H1 (cell line): ENCODE results near the gene CCDC71L. TPM values are rescaled to one million over a fixed set of nuclear protein-coding genes. Genes with fewer than 3 reads are reported as not detected.

Experiments
- CTCF ChIA-PET: fragments of 300-600 bp; sonication (Branson Sonifier 250); formaldehyde crosslinking; loops from one replicate; lab custom pipeline; 2021; ENCODE audit not compliant: partially characterized antibody; lab: Charles Lee
- POLR2A ChIA-PET: fragments of 300-600 bp; sonication (Branson Sonifier 250); formaldehyde crosslinking; loops from one replicate; lab custom pipeline; 2021; ENCODE audit warnings: inconsistent platforms; ENCODE audit not compliant: partially characterized antibody; lab: Charles Lee
- DNase-seq, 2 experiments: peaks; one replicate each; pipeline versions ENCODE4 v3.0.0 to v3.0.0-alpha.2; 2010 to 2022; ENCODE audit warnings: low spot score in 2 of 2, low read depth in 1 of 2, mixed read lengths in 1 of 2
- FAIRE-seq: peaks from 2 replicates; lab custom pipeline; 2011; peaks lifted over from hg19 to GRCh38; lab: Jason Lieb, UNC
- H2AFZ ChIP-seq: 2 replicates; pipeline ENCODE4 v1.8.1; 2012; ENCODE audit warnings: low read length, inconsistent platforms
- H2AK5ac ChIP-seq: 2 replicates; pipeline ENCODE4 v1.6.1; 2013; ENCODE audit warnings: low read depth, low read length
- H2BK120ac ChIP-seq: replicated peaks from 2 replicates; pipeline ENCODE3; 2013; ENCODE audit warnings: low read depth, low read length, inconsistent platforms
- H2BK12ac ChIP-seq: 2 replicates; pipeline ENCODE4 v1.6.1; 2013; ENCODE audit warnings: low read depth, low read length
- H2BK15ac ChIP-seq: 2 replicates; pipeline ENCODE4 v1.6.1; 2013; ENCODE audit warnings: low read length
- H2BK20ac ChIP-seq: 2 replicates; pipeline ENCODE4 v1.6.1; 2013; ENCODE audit warnings: low read length
- H2BK5ac ChIP-seq: 2 replicates; pipeline ENCODE4 v1.6.1; 2013; ENCODE audit warnings: low read depth, low read length
- H3K14ac ChIP-seq: 2 replicates; pipeline ENCODE4 v1.6.1; 2013; ENCODE audit warnings: inconsistent platforms; ENCODE audit not compliant: insufficient read length
- H3K18ac ChIP-seq: 2 replicates; pipeline ENCODE4 v1.6.1; 2013; ENCODE audit warnings: low read length; ENCODE audit errors: extremely low read depth
- H3K23ac ChIP-seq: 2 replicates; pipeline ENCODE4 v1.6.1; 2013; ENCODE audit warnings: inconsistent platforms; ENCODE audit not compliant: insufficient read length
- H3K23me2 ChIP-seq: 2 replicates; pipeline ENCODE4 v1.6.1; 2013; ENCODE audit warnings: low read depth, low read length
- H3K27ac ChIP-seq: 2 replicates; pipeline ENCODE4 v1.6.1; 2011; ENCODE audit warnings: low read depth, low read length, inconsistent platforms
- H3K27me3 ChIP-seq, 4 experiments: replicated peaks in 1 of 4; 1 replicate in 1 of 4; 2 replicates in 3 of 4; pipeline versions ENCODE4 v1.6.1 to v1.8.1; 2011 to 2013; ENCODE audit warnings: low read length in 3 of 4, mild to moderate bottlenecking in 3 of 4, inconsistent platforms in 2 of 4, mixed read lengths in 2 of 4, moderate library complexity in 1 of 4; ENCODE audit not compliant: control insufficient read depth in 3 of 4, insufficient read depth in 3 of 4; ENCODE audit errors: extremely low read depth in 1 of 4
- H3K36me3 ChIP-seq, 4 experiments: 2 replicates each; pipeline versions ENCODE4 v1.6.1 to v1.8.1; 2011 to 2013; ENCODE audit warnings: mild to moderate bottlenecking in 4 of 4, low read length in 3 of 4, moderate library complexity in 2 of 4, control low read depth in 1 of 4, inconsistent platforms in 1 of 4; ENCODE audit not compliant: insufficient read depth in 4 of 4, control insufficient read depth in 2 of 4
- H3K4ac ChIP-seq: replicated peaks from 2 replicates; pipeline ENCODE3; 2013; ENCODE audit warnings: low read length, low read depth, mixed read lengths, inconsistent platforms; ENCODE audit not compliant: insufficient read length
- H3K4me1 ChIP-seq, 4 experiments: replicated peaks in 1 of 4; 1 replicate in 1 of 4; 2 replicates in 3 of 4; pipeline versions ENCODE4 v1.6.1 to v1.8.1; 2011 to 2013; ENCODE audit warnings: low read length in 3 of 4, inconsistent platforms in 2 of 4, mixed read lengths in 1 of 4; ENCODE audit not compliant: insufficient read depth in 4 of 4, control insufficient read depth in 3 of 4
- H3K4me2 ChIP-seq, 2 experiments: 2 replicates each; pipeline versions ENCODE4 v1.6.1 to v1.8.1; 2011 to 2013; ENCODE audit warnings: low read depth in 2 of 2, low read length in 2 of 2, control low read depth in 1 of 2, inconsistent platforms in 1 of 2, mild to moderate bottlenecking in 1 of 2; ENCODE audit not compliant: insufficient read depth in 1 of 2
- H3K4me3 ChIP-seq, 4 experiments: fragments of 200-600, 300-600 bp in 1 of 4; sonication (generic), shearing (Covaris generic), sonication (Bioruptor Twin) in 1 of 4; 2 replicates each; pipeline versions ENCODE4 v1.5.1 to v1.8.1; 2011 to 2016; ENCODE audit warnings: low read length in 4 of 4, low read depth in 3 of 4, control low read depth in 2 of 4, inconsistent platforms in 2 of 4, mild to moderate bottlenecking in 2 of 4, mixed read lengths in 1 of 4, moderate library complexity in 1 of 4; ENCODE audit not compliant: insufficient read depth in 2 of 4; ENCODE audit errors: extremely low read depth in 1 of 4
- H3K56ac ChIP-seq: replicated peaks from 2 replicates; pipeline ENCODE3; 2013; ENCODE audit warnings: low read depth, mild to moderate bottlenecking, mixed read lengths, low read length, inconsistent platforms; ENCODE audit not compliant: insufficient read length
- H3K79me1 ChIP-seq: 2 replicates; pipeline ENCODE4 v1.6.1; 2013; ENCODE audit warnings: low read depth, low read length, control low read depth
- H3K79me2 ChIP-seq, 2 experiments: 2 replicates each; pipeline versions ENCODE4 v1.6.1 to v1.8.1; 2012 to 2013; ENCODE audit warnings: low read length in 2 of 2, mild to moderate bottlenecking in 2 of 2, inconsistent platforms in 1 of 2; ENCODE audit not compliant: insufficient read depth in 2 of 2, control insufficient read depth in 1 of 2
- H3K9ac ChIP-seq, 4 experiments: replicated peaks in 1 of 4; 1 replicate in 1 of 4; 2 replicates in 3 of 4; pipeline versions ENCODE4 v1.6.1 to v1.8.1; 2011 to 2013; ENCODE audit warnings: low read depth in 3 of 4, low read length in 3 of 4, control low read depth in 2 of 4, mild to moderate bottlenecking in 2 of 4, moderate library complexity in 2 of 4, inconsistent platforms in 1 of 4; ENCODE audit errors: extremely low read depth in 1 of 4
- H3K9me3 ChIP-seq, 2 experiments: 2 replicates each; pipeline versions ENCODE4 v1.6.1 to v1.8.1; 2012 to 2013; ENCODE audit warnings: mild to moderate bottlenecking in 2 of 2, moderate library complexity in 2 of 2, control low read depth in 1 of 2, inconsistent platforms in 1 of 2, low read depth in 1 of 2, low read length in 1 of 2, mixed read lengths in 1 of 2; ENCODE audit not compliant: insufficient read depth in 2 of 2
- H4K20me1 ChIP-seq, 2 experiments: replicated peaks in 1 of 2; 2 replicates each; pipeline versions ENCODE3 to v1.8.1; 2011 to 2013; ENCODE audit warnings: inconsistent platforms in 2 of 2, low read length in 2 of 2, mild to moderate bottlenecking in 1 of 2; ENCODE audit not compliant: insufficient read depth in 2 of 2, control insufficient read depth in 1 of 2
- H4K5ac ChIP-seq: 2 replicates; pipeline ENCODE4 v1.6.1; 2013; ENCODE audit warnings: low read length, low read depth, mixed read lengths, inconsistent platforms; ENCODE audit not compliant: insufficient read length
- H4K8ac ChIP-seq: 2 replicates; pipeline ENCODE4 v1.8.0; 2013; ENCODE audit warnings: mild to moderate bottlenecking, moderate library complexity, low read length, inconsistent platforms; ENCODE audit not compliant: insufficient read depth; ENCODE audit errors: extremely low read depth
- H4K91ac ChIP-seq: replicated peaks from 2 replicates; pipeline ENCODE3; 2013; ENCODE audit warnings: low read length, mixed read lengths, inconsistent platforms; ENCODE audit not compliant: insufficient read length
- EGR1 ChIP-seq: IDR thresholded peaks from 2 replicates; pipeline ENCODE4 v1.6.1; 2011; ENCODE audit warnings: low read depth, low read length, borderline replicate concordance
- GTF2F1 ChIP-seq: IDR thresholded peaks from 2 replicates; pipeline ENCODE4 v1.6.1; 2012; ENCODE audit warnings: low read depth, low read length, improper control_type of control experiment, borderline replicate concordance
- MAFK ChIP-seq: IDR thresholded peaks from 2 replicates; pipeline ENCODE4 v1.6.1; 2012; ENCODE audit warnings: low read depth, mild to moderate bottlenecking, improper control_type of control experiment, low read length
- NANOG ChIP-seq: IDR thresholded peaks from 2 replicates; pipeline ENCODE4 v1.6.1; 2011; ENCODE audit warnings: low read length, low read depth, mild to moderate bottlenecking, inconsistent platforms; ENCODE audit not compliant: insufficient read depth, poor library complexity, severe bottlenecking
- WGBS, 2 experiments: shearing (Covaris generic) in 1 of 2; methylation state at CpG; one replicate each; pipeline versions ENCODE4 v1.1.6 to v1.1.7; 2013 to 2015; ENCODE audit warnings: low lambda C conversion rate in 2 of 2, mixed read lengths in 2 of 2, inconsistent platforms in 1 of 2, low coverage in 1 of 2, missing lambda C conversion rate in 1 of 2; ENCODE audit not compliant: insufficient replicate concordance in 2 of 2, insufficient coverage in 1 of 2, insufficient read length in 1 of 2; ENCODE audit errors: extremely low coverage in 1 of 2, missing lambda C conversion rate in 1 of 2; 5-methylcytosine and 5-hydroxymethylcytosine counted together
- polyA plus RNA-seq, 7 experiments: library from polyadenylated mRNA; depleted of rRNA in 3 of 7; stranded (reverse) in 5 of 7; unstranded in 2 of 7; fragments of >200 nt in 5 of 7; fragments of 200-250 nt in 2 of 7; gene quantifications; 1 replicate in 5 of 7; 2 replicates in 1 of 7; 4 replicates in 1 of 7; pipeline versions ENCODE4 v1.2.1 to v1.2.3, GENCODE V29; 2011 to 2013; ENCODE audit warnings: missing spikeins in 2 of 7, mixed read lengths in 2 of 7
- total RNA-seq: library from RNA; stranded (reverse); fragmentation: NEBNext Ultra II Directional; extraction: Animal tissue kit (Norgen Biotek cat#: 25700); gene quantifications from 2 replicates; pipeline ENCODE4 v1.2.1, GENCODE V29; 2021
- TF ChIP-seq, protein P1 (sequence below): IDR thresholded peaks from 2 replicates; pipeline ENCODE4 v1.6.1; 2012; ENCODE audit warnings: inconsistent platforms

CCDC71L gene
- total and polyA plus RNA-seq, 2 of the 8 experiments (the other 6 are each of a cell fraction or from before 2014, with no cell fraction given), result 12.5 to 16.7 TPM

- Histone ChIP-seq H2BK5ac (no peak overlapping the region), H3K4ac (no peak overlapping the region), H3K27ac (no peak overlapping the region), H3K4me3 (no peak overlapping the region), H3K79me1 (no peaks in the 10 kb centered on the region), H2BK12ac (no peak overlapping the region), H3K9ac (no peak overlapping the region), H3K9me3 (no peaks in the 10 kb centered on the region), H2BK120ac (no peak overlapping the region), H4K5ac (no peak overlapping the region), H3K18ac (no peak overlapping the region), H2AFZ (no peak overlapping the region), H3K36me3 (no peaks in the 10 kb centered on the region), H3K4me2 (no peak overlapping the region), H3K23ac (no peak overlapping the region), H4K20me1 (no peaks in the 10 kb centered on the region), H3K23me2 (no peaks in the 10 kb centered on the region), H3K27me3 (no peaks in the 10 kb centered on the region), H3K14ac (no peak overlapping the region), H2BK20ac (no peak overlapping the region), H3K56ac (no peak overlapping the region), H3K79me2 (no peaks in the 10 kb centered on the region), H4K8ac (no peak overlapping the region), H4K91ac (no peak overlapping the region), H2AK5ac (no peak overlapping the region), H3K4me1 (no peaks in the 10 kb centered on the region), H2BK15ac (no peak overlapping the region)
- FAIRE-seq (no peak), DNase-seq (no peak)
- TF ChIP-seq NANOG (no peak), GTF2F1 (no peak), EGR1 (no peak), MAFK (no peak)
- TF ChIP-seq, protein P1, sequence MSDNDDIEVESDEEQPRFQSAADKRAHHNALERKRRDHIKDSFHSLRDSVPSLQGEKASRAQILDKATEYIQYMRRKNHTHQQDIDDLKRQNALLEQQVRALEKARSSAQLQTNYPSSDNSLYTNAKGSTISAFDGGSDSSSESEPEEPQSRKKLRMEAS, result no peak
- ChIA-PET CTCF (no interaction called here), POLR2A (no interaction called here)
- WGBS, 2 experiments, result 87% methylated on average over 5 of the region's 5 CpGs; no CpG with 5 or more reads in 1 of the 2 experiments
Measured at GRCh38 chr7:106681815-106682495, 21.0 kb upstream of the CCDC71L start.
